NK-92 (cell line): Measurements from ENCODE around the gene NUP107.
"Not testable (repeated sequence)": the region's sequence is repeated elsewhere in the genome, so short reads cannot be mapped to it uniquely, and the experiment has no call there.

Source experiments
- DNase-seq: peaks from one replicate; lab custom pipeline; 2025; ENCODE audit not compliant: unreplicated experiment; lab: John Stamatoyannopoulos, UW

NUP107 gene

DNA sequence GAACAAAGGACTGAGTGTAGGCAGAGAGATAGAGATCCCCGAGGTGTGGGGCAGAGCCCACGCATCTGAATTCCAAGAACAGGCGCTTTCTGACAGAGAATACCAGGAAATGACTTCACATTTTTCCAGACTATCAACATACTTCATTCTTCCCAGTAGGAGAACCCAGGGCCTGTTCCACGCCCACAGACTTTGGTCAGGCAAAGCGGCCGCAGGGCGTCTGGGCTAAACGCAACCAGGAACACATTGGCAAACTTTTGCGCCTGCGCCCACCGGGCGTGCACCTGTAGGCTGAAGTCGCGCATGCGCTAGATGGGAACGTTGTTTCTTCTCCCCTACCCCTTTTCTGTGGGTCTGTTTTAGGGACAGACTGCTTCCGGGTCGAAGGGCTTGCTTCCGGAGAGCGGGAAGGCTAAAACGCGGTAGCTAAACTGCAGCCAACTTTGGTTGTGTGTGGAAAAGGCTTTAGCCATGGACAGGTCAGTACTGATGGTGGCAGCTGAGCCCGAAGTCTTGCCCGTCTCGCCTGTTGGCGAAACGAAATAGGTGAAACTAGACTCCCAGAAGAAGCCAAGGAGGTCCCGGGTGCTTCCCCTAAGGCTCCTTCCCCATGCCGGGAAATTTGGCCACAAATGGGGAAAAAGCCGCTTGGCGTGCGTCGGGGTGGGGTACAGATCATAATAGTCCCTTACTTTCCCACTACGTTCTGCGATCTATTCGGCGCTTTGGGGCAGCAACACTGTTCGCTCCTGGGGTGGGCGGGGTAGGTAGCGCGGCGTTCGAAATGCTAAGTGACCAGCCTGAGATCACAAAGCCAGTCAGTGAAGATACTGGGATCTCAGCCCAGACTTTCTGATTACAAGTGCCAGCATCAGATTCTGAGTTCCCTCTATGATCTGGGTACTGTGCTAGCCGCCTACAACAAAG, at the start of gene NUP107:
NUP107 (plus strand) TSS at position 384 of the 927 bp plus-strand sequence; CDS start at position 472, 88 bp downstream.
- peak; percentile 78 for DNase-seq

DNA sequence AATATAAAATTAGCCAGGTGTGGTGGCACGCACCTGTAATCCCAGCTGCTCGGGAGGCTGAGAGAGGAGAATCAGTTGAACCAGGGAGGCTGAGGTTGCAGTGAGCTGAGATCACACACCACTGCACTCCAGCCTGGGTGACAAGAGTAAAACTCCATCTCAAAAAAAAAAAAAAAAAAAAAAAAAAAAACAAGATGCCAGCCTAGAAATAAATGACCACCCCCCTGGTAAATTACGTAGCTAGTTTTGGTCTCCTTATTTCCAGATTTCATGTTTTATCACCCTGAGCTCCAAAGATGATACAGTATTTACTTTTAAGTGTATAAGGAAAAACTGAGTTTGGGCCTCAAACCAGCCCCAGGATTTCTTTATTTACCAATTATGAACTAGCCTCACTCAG, 49.3 kb upstream of the NUP107 start:
- DNase-seq = not testable (repeated sequence)

DNA sequence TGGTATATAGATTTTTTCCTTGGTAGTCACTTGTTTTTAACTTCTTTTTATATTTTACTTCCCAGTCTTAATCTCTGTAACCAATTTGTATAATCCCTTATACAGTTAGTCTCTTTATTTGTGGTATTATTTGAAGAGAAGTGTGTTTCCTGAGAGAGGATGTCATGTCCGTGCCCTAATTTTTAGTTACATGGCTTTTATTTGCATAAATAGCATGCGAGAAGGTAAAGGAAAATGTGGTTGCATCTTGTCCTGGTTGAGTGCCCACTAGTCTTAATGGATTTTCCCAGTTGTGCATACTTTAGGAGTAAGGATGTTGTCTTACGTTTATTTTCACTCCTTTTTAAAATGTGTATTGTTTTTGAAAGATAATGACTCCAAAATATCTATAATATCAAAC, 48.6 kb upstream of the NUP107 start:
- DNase-seq = no peak

DNA sequence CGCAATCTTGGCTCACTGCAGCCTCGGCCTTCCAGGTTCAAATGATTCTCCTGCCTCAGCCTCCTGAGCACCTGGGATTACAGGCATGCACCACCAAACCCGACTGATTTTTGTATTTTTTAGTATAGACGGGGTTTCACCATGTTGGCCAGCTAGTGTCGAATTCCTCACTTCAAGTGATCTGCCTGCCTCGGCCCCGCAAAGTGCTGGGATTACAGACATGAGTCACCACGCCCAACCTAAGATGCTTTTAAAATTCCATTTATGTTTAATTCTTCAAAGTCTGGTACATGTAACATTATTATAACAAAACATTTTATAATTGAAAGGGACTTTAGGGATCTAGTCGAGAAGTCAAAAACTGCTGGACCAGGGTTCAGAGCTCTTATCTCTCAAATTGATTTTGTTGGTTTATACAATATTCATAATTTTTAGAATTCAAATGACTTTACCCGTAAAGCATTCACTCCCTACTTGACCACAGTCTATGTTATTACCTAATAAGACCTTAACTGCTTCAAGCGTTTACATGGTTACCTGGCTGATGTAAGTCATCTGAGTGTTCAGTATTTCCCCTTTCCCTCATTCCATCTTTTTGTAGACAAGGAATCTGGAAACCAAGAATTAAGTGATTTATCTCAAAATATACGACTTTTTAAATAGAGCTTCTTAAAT, 47.9 kb upstream of the NUP107 start:
- DNase-seq = no peak

DNA sequence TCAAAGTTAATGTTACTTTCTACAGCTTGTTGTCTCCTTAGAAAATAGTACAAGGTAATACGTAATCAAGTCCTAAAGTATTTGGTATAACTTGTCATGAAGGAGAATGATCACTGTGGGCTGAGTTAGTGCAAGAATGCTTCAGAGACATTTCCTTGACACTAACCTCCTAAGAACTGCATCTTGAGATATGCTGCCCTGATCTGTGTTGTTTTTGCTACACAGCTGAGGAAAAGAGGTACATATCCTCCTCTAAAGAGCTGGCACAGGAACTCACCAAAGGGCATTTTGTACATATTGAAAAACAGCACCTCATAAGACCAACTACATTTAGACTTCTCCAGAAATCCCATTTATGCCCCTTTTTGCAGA, 47.4 kb upstream of the NUP107 start:
- no peak for DNase-seq

DNA sequence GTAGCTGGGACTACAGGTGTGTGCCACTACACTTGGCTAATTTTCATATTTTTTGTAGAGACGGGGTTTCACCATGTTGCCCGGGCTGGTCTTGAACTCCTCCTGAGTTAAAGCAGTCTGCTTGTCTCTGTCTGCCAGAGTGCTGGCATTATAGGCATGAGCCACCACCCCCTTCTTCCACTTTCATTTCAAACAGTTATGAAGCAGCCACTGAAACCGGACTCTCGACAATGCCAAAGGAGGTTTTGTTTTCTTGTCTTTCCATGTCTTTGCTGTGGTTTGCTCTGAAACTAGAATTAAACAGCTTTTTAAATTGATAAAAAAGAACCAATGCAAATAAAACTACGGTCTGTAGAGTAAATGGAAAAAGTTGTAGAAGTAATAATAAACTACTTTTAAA, 45.6 kb upstream of the NUP107 start:
- DNase-seq = no peak

DNA sequence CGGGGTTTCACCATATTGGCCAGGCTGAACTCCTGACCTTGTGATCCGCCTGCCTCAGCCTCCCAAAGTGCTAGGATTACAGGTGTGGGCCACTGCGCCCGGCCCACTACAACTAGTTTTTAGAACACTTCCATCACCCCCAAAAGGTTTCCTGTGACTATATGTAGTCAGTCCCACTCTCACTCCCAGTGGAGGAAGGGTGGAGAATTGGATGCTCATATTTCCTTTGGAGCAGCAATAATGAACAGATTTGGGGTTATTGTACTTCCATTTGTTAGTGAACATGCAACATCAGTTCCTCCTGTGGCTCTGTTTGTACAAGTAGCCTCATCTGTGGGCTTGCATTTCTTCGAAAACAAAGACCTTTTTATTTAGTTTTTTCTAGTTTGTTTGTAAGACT, 40.3 kb upstream of the NUP107 start:
- no peak for DNase-seq

DNA sequence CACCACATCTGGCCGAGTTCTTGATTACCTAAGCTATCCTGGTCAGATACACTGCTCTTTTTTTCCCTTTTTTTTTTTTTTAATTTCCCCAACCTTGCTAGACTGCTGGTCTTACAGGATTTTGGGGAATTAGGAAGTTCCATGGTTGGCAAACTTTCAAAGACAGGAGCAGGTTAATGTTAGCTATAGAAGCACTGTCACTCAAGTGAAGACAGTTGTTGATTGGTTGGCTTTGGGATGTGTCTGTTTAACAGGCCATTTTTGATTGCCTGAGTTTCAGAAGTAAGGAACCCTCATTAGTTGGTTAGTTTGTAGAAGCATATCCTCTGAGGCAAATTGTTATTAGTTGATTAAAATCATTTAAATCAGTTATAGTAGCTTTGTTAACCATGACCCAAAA, 39.3 kb upstream of the NUP107 start:
- DNase-seq = no peak

DNA sequence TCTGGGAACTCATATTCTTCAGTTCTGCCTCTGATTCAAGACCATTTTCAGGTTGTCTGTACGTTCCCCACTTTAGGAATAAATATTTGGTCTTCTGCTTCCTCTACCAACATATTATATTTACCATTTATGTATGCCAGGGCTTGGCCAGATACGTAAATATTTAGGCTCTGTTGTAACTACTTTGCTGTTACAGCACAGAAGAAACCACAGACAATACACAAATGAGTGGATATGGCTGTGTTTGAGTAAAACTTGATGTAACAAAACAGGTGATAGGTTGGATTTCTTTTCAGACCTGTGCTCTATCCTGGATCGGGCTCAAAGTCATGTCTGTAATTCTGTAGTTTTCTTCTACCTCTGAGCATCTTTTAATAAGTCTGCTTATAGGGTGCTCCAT, 38.6 kb upstream of the NUP107 start:
- no peak for DNase-seq

DNA sequence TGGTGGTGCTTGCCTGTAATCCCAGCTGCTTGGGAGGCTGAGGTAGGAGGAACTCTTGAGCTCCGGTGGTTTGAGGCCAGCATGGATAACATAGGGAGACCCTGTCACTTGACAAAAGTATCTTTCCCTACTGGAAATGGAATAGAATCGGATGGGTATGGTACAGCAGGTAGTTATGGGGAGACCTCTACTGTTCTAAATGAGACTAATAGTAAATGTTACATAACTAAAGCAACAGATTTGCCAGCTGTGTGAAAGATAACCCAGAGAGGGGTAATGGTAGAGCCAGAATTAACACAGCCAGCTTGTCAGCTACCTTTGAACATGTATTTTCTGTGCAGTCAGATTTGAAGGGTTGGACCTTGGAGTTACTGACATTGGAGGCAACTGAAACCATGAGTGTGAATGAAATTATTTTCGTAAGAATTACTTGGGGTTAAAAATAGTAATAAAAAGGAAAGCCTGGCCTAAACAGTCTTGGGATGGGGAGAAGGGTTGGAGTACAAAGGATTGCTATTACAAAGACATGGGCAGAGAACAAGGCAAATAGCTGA, 21.7 kb upstream of the NUP107 start:
- DNase-seq = no peak

DNA sequence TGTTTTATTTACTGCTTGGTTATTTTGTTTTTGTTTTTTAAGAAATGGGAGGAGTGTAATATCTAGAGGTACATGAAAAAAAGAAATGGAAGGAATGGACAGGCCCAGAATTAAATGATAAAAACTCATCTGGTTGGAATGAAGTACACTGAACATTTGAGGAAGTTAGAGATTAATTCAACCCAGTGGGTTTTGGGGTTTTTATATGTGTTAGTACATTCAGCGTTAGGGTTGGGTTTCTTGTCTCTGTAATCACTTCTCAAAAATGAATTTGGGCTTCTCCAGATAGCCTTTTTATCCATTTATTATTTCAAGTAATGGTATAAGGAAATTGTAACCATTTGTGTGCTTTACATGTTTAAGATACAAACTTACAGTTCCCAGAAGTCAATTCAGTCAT, 19.5 kb upstream of the NUP107 start:
- no peak for DNase-seq

DNA sequence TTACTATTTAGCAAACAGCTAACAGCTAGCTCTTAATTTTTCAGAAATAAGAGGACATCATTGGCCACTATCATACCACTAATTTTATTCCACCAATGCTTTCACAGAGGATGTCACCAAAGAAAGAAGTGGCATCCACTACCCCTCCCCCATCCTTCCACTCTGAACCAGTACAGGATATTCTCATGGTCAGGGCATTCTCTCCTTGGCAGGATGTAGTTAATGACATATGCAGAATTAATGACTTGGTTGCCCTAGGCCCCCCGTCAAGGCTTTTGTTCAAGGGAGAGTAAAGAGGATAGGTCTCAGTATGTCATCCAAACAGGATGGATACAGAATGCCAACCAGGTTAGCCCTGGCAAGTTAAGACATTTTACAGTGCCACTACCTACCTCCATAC, 18.9 kb upstream of the NUP107 start:
- DNase-seq = no peak

DNA sequence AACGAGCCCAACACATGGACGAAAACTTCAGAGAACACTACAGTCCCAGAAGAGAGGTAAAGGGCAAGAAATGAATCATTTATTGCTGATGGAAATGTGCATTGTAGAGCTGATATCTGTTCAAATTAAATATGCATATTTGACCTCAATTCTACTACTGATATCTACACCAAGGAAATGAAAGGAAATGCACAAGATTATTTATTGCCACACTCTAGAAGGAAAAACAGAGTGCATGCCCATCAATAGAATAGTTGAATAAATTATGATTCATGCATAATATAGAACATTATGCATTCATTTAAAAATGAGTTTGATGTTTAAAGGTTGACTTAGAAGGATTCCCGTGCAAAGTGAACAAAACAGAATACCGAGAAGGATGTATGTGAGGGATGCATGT, 15.6 kb upstream of the NUP107 start:
- no peak for DNase-seq

DNA sequence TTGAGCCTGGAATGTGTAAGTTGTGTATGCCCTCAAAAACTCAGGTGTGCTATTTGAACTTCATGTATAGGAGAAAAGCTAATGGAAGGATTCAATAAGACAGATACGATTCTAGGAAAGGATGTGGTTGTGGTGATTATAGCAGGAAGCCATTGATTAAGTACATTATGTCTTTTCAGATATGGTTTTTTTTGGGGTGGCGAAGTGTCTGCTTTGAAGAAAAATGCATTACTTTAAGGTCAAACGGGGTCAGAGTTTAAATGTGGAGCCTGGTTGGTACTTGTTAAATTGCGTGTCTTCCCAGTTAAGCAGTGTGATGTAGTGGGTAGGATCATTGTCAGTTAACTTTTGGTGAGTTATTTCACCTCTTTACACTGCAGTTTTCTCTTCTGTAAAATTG, 13.0 kb upstream of the NUP107 start:
- DNase-seq = no peak

DNA sequence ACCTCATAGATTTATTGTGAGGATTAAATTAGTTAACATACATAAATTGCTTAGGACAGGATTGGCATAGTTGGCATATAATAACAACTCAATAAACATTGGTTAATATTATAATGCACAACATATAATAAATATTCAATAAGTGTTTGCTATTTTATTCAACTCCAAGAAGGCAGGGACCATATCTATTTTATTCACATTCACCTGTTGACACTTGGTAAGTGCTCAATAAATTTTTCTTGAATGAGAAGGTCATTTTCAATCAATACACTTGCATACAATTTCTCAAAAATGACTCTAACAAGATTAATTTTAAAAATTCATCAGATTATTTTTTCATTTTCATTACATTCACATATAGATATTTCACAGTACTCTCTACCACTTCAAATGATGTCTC, 12.4 kb upstream of the NUP107 start:
- no peak for DNase-seq

DNA sequence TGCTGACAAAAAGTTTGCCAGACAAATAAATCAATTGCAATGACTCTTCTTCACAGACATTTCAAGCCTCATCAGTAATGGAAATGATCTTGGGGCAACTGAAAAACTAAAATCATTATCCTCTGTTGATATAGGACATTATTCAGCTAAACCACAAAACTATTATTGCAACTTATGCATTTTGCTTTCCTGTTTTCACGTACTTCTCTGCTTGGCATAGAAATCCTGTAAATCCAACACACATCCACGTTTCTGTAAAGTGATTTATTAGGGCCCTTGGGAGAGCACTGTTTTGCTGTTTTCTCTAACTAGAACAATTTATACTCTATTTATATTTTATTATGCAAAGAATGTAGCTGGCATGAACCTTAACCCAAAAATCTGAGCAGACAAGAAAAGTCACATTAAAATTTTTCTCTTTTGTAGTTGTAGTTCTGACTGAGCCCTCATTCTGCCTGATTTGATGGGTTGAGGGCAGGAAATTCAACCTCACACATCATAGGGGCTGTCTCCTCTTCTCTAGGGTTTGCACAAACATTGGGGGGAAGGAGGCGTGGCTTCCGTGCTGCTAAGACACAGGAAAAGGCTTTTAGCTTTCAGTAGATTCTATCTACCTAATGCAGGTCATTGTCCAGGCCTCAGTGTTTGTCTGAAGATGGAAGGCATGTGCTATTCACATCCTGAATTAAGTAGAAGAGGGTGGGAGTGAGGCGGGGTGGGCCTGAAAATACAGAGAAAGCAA, 11.5 kb upstream of the NUP107 start:
- peak; percentile 12 for DNase-seq

DNA sequence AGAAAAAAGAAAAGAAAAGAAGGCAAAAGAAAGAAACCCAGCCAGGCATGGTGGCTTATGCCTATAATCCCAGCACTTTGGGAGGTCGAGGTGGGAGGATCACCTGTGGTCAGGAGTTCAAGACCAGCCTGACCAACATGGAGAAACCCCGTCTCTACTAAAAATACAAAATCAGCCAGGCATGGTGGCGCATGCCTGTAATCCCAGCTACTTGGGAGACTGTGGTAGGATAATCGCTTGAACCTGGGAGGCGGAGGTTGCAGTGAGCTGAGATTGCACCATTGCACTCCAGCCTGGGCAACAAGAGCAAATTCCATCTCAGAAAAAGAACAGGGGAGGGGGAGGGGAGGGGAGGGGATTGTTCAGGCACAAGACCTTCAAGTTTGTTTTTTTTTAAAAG, 9.9 kb upstream of the NUP107 start:
- DNase-seq = not testable (repeated sequence)

DNA sequence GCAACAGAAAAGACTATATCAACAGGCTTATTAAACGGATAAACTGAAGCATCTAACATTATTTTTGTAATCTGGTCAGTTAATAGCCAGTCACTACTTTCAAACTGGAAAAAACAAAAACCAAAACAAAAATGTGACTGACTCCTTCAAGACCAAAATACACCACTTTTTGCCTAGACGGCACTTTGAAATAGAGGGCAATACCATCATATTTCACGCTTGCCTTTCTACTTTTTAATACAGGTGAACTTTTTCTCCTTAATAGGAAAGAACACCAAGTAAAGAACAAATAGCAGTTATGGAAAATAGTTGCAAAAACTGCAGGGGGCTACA, 550 bp upstream of the NUP107 start:
- DNase-seq = no peak

DNA sequence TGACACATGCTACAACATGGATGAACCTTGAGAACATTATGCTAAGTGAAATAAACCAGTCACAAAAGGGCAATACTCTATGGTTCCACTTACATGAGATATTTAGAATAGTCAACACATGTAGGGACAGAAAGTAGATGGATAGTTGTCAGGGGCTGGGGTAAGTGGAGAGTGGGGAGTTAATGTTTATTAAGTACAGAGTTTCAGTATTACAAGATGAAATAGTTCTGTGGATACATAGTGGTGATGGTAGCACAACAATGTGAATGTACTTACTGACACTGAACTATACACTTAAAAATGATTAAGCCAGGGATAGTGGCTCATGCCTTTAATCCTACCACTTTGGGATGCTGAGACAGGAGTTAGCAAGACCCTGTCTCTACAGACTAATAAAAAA, 8.7 kb downstream of the NUP107 start:
- DNase-seq = no peak

DNA sequence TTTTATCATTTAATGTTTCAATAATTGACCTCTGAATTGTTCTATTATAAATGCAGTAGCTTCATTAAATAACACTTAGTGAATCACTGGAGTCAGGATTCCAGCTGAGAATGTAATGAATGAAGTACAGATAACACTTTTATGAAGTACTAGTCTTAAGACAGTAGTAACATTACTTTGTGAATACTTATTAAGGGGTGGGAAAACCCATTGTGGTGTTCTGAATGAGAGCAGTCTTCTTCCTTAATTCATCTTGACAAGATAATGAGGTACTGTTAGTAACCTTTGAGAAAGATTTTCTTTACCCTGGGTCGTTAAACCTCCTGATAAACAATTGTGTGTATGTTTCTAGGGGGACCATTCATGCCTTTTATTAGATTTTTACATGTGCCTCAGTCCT, 12.7 kb downstream of the NUP107 start:
- no peak for DNase-seq

DNA sequence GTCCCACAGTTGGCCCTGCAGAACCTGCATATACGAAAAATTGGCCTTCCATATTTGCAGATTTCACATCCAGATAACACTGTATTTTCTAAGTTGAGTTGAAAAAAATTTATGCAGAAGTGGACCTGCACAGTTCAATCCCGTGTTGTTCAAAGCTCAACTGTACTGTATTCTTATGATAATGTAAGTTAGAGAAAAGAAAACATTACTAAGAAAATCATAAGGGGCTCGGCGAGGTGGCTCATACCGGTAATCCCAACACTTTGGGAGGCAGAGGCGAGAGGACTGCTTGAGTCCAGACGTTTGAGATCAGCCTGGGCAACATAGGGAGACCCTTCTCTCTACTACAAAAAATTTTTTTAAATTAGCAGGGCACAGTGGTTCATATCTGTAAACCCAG, 41.0 kb downstream of the NUP107 start:
- no peak for DNase-seq

DNA sequence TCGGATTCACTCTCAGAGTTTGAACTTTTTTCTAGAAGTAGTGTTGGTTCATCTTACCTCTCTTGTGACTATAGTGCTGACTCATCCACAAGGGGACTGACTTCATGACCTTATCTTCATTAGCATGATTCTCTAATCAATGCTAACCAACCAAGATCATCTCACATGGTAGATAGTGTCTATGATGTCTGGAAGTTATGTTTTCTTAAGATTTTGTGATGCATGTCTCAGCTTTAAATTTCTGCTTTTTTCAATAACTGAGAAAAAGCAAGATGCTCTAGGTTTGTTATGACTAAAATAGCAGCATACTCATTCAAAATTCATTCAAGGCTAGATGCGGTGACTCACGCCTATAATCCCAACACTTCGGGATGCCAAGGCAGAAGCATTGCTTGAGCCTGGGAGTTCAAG, 46.9 kb downstream of the NUP107 start:
- DNase-seq = no peak
